WTC11 (cell line): ENCODE data around the gene SYNGR3. TPM values are rescaled to one million over a fixed set of nuclear protein-coding genes. Genes with fewer than 3 reads are reported as not detected.

Experiments
- ATAC-seq: fragments of 200-7000 bp; cut with Tn5 transposase; 2 replicates; pipeline ENCODE4 v1.10.0; 2021; ENCODE audit warnings: mild to moderate bottlenecking, moderate library complexity
- CTCF ChIA-PET: fragments of 300-600 bp; sonication (Branson Sonifier 250); formaldehyde crosslinking; loops from one replicate; lab custom pipeline; 2021; ENCODE audit warnings: antibody characterized with exemption; lab: Charles Lee
- POLR2A ChIA-PET: fragments of 350-600 bp; sonication (Branson Sonifier 250); formaldehyde crosslinking; loops from one replicate; lab custom pipeline; 2021; ENCODE audit warnings: antibody characterized with exemption; lab: Charles Lee
- DNase-seq: peaks from one replicate; pipeline ENCODE4 v3.0.0; 2021; ENCODE audit warnings: low spot score
- H3K27ac Mint-ChIP-seq: 2 replicates; pipeline ENCODE4 v1.8.0; 2021; ENCODE audit warnings: mixed read lengths
- H3K27me3 Mint-ChIP-seq: 2 replicates; pipeline ENCODE4 v1.8.0; 2021; ENCODE audit warnings: low read depth, mild to moderate bottlenecking, moderate library complexity, mixed read lengths
- H3K36me3 Mint-ChIP-seq: 2 replicates; pipeline ENCODE4 v1.8.0; 2021; ENCODE audit warnings: mixed read lengths
- H3K4me1 Mint-ChIP-seq: 2 replicates; pipeline ENCODE4 v1.8.0; 2022; ENCODE audit warnings: mixed read lengths
- H3K4me3 Mint-ChIP-seq: 2 replicates; pipeline ENCODE4 v1.8.0; 2021; ENCODE audit warnings: mild to moderate bottlenecking, moderate library complexity, mixed read lengths
- H3K9me3 Mint-ChIP-seq: 2 replicates; pipeline ENCODE4 v1.8.0; 2021; ENCODE audit warnings: mixed read lengths
- CBFB ChIP-seq: sonication (generic); formaldehyde crosslinking; IDR thresholded peaks from 2 replicates; pipeline ENCODE4 v1.8.1; 2022; ENCODE audit warnings: mild to moderate bottlenecking, low read depth, missing genetic modification reagents
- FOXJ3 ChIP-seq: sonication (generic); formaldehyde crosslinking; IDR thresholded peaks from 2 replicates; pipeline ENCODE4 v1.9.0; 2021; ENCODE audit warnings: missing genetic modification reagents, mild to moderate bottlenecking, borderline replicate concordance
- GABPB1 ChIP-seq: sonication (generic); formaldehyde crosslinking; IDR thresholded peaks from 2 replicates; pipeline ENCODE4 v1.8.1; 2023; ENCODE audit warnings: mild to moderate bottlenecking, missing genetic modification reagents
- JAZF1 ChIP-seq: fragments of 250-450 bp; sonication (Bioruptor Pico); IDR thresholded peaks from 2 replicates; pipeline ENCODE4 v1.9.0; 2021; ENCODE audit warnings: moderate library complexity, mild to moderate bottlenecking, inconsistent platforms
- PRRX2 ChIP-seq: fragments of 250-450 bp; sonication (Bioruptor Pico); IDR thresholded peaks from 2 replicates; pipeline ENCODE4 v1.8.0; 2021; ENCODE audit warnings: mild to moderate bottlenecking
- SMAD3 ChIP-seq: sonication (generic); formaldehyde crosslinking; IDR thresholded peaks from 2 replicates; pipeline ENCODE4 v1.8.0; 2022; ENCODE audit warnings: missing genetic modification reagents, mild to moderate bottlenecking, borderline replicate concordance
- SMAD4 ChIP-seq: sonication (generic); formaldehyde crosslinking; IDR thresholded peaks from 2 replicates; pipeline ENCODE4 v1.8.0; 2022; ENCODE audit warnings: mild to moderate bottlenecking, missing genetic modification reagents
- SOX15 ChIP-seq: fragments of 250-450 bp; sonication (Bioruptor Pico); IDR thresholded peaks from 2 replicates; pipeline ENCODE4 v1.9.0; 2021; ENCODE audit warnings: mild to moderate bottlenecking
- TCF7 ChIP-seq: sonication (generic); formaldehyde crosslinking; IDR thresholded peaks from 2 replicates; pipeline ENCODE4 v1.8.0; 2022; ENCODE audit warnings: mild to moderate bottlenecking, low read depth, missing genetic modification reagents, moderate library complexity
- ZNF219 ChIP-seq: sonication (generic); formaldehyde crosslinking; IDR thresholded peaks from 2 replicates; pipeline ENCODE4 v1.8.0; 2023; ENCODE audit warnings: missing genetic modification reagents, mild to moderate bottlenecking, borderline replicate concordance
- ZNF263 ChIP-seq: sonication (generic); formaldehyde crosslinking; IDR thresholded peaks from 2 replicates; pipeline ENCODE4 v1.8.1; 2022; ENCODE audit warnings: low read depth, mild to moderate bottlenecking, moderate library complexity, missing genetic modification reagents
- ZNF423 ChIP-seq: fragments of 250-450 bp; sonication (Bioruptor Pico); IDR thresholded peaks from 2 replicates; pipeline ENCODE4 v2.1.2; 2022; ENCODE audit warnings: mild to moderate bottlenecking, moderate library complexity
- ZNF425 ChIP-seq: fragments of 250-450 bp; sonication (Bioruptor Pico); conservative IDR thresholded peaks from 2 replicates; pipeline ENCODE4 v1.9.0; 2021; ENCODE audit warnings: mild to moderate bottlenecking
- total RNA-seq: library from RNA; stranded (reverse); gene quantifications from 3 replicates; pipeline ENCODE4 v1.2.3, GENCODE V29; 2021
- TF ChIP-seq, protein P1 (sequence below): sonication (generic); formaldehyde crosslinking; IDR thresholded peaks from 2 replicates; pipeline ENCODE4 v1.8.0; 2023; ENCODE audit warnings: missing genetic modification reagents, mild to moderate bottlenecking, borderline replicate concordance
- TF ChIP-seq, protein P2 (sequence below): fragments of 200-600 bp; IDR thresholded peaks from 2 replicates; pipeline ENCODE4 v1.8.0; 2022; ENCODE audit warnings: antibody characterized with exemption
- TF ChIP-seq, protein P3 (sequence below): sonication (generic); formaldehyde crosslinking; conservative IDR thresholded peaks from 2 replicates; pipeline ENCODE4 v1.8.1; 2022; ENCODE audit warnings: mild to moderate bottlenecking, missing genetic modification reagents
- TF ChIP-seq, protein P4 (sequence below): sonication (generic); formaldehyde crosslinking; IDR thresholded peaks from 2 replicates; pipeline ENCODE4 v1.8.1; 2022; ENCODE audit warnings: missing genetic modification reagents, borderline replicate concordance

SYNGR3 gene
- total RNA-seq, 1 experiment from 2014 or later: 41.5 TPM

DNA sequence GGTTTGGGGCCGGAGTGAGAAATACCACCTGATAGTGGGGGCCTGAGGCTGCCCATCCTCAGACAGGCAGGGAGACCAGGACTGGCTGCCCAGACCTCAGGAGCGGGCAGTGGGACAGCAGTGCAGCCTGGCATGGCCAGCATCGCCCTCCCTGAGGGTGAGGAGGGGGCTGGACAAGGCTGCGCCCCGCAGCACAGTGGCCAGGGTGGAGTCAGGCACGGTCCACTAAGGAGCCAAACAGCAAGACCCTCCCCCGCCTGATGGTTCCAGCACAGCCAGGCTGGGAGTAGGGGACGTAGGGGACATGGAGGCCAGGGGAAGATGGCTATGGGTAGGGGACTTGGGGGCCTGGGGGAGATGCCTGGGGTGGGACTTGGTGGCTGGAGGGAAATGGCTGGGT, 16.5 kb downstream of the SYNGR3 start (continued):
- TF ChIP-seq SMAD4 (CRISPR knock-in tag) (no peak), CBFB (no peak), FOXJ3 (CRISPR knock-in tag) (no peak), GABPB1 (no peak), ZNF219 (no peak), ZNF263 (CRISPR knock-in tag) (no peak), PRRX2 (CRISPR knock-in tag) (no peak), TCF7 (CRISPR knock-in tag) (no peak)
- TF ChIP-seq, protein P1, sequence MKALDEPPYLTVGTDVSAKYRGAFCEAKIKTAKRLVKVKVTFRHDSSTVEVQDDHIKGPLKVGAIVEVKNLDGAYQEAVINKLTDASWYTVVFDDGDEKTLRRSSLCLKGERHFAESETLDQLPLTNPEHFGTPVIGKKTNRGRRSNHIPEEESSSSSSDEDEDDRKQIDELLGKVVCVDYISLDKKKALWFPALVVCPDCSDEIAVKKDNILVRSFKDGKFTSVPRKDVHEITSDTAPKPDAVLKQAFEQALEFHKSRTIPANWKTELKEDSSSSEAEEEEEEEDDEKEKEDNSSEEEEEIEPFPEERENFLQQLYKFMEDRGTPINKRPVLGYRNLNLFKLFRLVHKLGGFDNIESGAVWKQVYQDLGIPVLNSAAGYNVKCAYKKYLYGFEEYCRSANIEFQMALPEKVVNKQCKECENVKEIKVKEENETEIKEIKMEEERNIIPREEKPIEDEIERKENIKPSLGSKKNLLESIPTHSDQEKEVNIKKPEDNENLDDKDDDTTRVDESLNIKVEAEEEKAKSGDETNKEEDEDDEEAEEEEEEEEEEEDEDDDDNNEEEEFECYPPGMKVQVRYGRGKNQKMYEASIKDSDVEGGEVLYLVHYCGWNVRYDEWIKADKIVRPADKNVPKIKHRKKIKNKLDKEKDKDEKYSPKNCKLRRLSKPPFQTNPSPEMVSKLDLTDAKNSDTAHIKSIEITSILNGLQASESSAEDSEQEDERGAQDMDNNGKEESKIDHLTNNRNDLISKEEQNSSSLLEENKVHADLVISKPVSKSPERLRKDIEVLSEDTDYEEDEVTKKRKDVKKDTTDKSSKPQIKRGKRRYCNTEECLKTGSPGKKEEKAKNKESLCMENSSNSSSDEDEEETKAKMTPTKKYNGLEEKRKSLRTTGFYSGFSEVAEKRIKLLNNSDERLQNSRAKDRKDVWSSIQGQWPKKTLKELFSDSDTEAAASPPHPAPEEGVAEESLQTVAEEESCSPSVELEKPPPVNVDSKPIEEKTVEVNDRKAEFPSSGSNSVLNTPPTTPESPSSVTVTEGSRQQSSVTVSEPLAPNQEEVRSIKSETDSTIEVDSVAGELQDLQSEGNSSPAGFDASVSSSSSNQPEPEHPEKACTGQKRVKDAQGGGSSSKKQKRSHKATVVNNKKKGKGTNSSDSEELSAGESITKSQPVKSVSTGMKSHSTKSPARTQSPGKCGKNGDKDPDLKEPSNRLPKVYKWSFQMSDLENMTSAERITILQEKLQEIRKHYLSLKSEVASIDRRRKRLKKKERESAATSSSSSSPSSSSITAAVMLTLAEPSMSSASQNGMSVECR: no peak
- TF ChIP-seq, protein P2, sequence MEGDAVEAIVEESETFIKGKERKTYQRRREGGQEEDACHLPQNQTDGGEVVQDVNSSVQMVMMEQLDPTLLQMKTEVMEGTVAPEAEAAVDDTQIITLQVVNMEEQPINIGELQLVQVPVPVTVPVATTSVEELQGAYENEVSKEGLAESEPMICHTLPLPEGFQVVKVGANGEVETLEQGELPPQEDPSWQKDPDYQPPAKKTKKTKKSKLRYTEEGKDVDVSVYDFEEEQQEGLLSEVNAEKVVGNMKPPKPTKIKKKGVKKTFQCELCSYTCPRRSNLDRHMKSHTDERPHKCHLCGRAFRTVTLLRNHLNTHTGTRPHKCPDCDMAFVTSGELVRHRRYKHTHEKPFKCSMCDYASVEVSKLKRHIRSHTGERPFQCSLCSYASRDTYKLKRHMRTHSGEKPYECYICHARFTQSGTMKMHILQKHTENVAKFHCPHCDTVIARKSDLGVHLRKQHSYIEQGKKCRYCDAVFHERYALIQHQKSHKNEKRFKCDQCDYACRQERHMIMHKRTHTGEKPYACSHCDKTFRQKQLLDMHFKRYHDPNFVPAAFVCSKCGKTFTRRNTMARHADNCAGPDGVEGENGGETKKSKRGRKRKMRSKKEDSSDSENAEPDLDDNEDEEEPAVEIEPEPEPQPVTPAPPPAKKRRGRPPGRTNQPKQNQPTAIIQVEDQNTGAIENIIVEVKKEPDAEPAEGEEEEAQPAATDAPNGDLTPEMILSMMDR: no peak
- TF ChIP-seq, protein P3, sequence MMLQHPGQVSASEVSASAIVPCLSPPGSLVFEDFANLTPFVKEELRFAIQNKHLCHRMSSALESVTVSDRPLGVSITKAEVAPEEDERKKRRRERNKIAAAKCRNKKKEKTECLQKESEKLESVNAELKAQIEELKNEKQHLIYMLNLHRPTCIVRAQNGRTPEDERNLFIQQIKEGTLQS (CRISPR knock-in tag): no peak

DNA sequence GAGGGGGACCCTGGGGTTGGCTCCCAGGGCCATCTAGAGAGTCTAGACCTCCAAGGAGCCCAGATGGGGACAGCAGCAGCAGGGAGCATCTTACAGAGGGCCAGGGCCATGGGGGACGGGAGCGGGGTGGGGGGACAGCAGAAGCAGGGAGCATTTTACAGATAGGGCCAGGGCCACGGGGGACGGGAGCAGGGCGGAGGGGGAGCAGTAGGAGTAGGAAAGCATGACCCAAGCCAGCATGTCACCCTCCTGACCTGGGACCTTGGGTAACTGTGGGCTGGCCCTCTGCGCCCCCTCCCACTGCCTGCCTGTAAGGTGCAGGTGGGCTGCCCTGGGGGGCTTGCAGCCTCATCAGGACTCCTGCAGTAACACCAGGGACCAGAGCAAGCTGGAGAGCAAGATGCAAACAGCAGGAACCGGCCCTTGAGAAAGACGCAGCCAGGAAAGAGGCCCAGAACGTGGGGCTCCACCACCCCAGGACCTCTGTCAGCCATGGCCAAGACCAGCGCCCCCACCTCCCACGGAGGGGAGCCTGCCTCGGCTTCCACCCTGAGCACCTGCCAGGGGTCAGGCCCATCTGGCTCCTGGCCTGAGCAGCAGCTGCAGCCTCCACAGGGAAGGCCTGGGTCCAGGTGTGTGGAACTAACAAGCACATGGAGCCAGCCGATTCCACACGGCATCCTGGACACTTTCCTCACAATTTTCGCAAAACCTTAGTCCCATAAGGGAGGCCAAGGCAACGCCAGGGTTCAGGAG, 17.5 kb downstream of the SYNGR3 start:
- Mint-ChIP-seq H3K4me1 (peaks cover 39% of the 10 kb centered on the region), H3K27ac (peak overlapping the region; percentile 65; the same call in 1 of the 2 replicates), H3K27me3 (no peaks in the 10 kb centered on the region), H3K36me3 (peaks cover 9% of the 10 kb centered on the region), H3K4me3 (peak overlapping the region; percentile 71), H3K9me3 (no peaks in the 10 kb centered on the region)
- no peak for TF ChIP-seq ZNF423 (CRISPR knock-in tag)
- no peak for TF ChIP-seq SMAD3 (CRISPR knock-in tag)
- TF ChIP-seq, protein P3 (CRISPR knock-in tag): no peak
- no peak for TF ChIP-seq SOX15 (CRISPR knock-in tag)
- TF ChIP-seq JAZF1 (CRISPR knock-in tag): no peak
- no peak for TF ChIP-seq ZNF425 (CRISPR knock-in tag)
- TF ChIP-seq, protein P4, sequence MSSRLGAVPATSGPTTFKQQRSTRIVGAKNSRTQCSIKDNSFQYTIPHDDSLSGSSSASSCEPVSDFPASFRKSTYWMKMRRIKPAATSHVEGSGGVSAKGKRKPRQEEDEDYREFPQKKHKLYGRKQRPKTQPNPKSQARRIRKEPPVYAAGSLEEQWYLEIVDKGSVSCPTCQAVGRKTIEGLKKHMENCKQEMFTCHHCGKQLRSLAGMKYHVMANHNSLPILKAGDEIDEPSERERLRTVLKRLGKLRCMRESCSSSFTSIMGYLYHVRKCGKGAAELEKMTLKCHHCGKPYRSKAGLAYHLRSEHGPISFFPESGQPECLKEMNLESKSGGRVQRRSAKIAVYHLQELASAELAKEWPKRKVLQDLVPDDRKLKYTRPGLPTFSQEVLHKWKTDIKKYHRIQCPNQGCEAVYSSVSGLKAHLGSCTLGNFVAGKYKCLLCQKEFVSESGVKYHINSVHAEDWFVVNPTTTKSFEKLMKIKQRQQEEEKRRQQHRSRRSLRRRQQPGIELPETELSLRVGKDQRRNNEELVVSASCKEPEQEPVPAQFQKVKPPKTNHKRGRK (CRISPR knock-in tag): no peak
- DNase-seq: no peak
- CTCF ChIA-PET: interaction anchor here (0.7 to 1.5 kb wide), 2 partner anchors 10 to 15 kb away, joined by 3 read pairs; no protein-coding TSS in a partner anchor
- no peak for ATAC-seq
- POLR2A ChIA-PET: no interaction called here
